ENCODE data around the gene VHLL.

The VHLL gene

GRCh38 chr1:156257711-156258110, 41.4 kb downstream of the VHLL start:
- DNase-seq (ENCODE audit: low read depth in 2 of 2) = no peak

DNA sequence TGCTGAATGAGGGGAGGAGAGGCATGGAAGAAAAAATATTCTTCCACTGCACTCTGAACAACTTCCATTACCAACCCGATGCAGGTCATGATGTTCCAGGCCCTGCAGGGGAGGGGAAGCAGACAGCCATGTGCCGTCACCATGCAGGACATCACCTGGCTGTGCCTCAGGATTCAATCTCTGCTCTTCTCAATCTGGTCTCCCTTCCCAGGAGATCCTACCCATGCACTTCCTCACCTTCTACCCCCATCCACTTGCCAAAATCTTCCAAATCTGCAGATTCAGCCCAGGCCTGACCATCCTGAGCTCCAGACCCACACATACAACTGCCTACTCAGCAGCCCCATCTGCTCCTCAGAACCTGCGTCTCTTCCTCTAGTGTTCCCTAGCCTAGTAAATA, 45.5 kb downstream of the VHLL start:
- DNase-seq (ENCODE audit: low read depth in 2 of 2) = no peak

DNA sequence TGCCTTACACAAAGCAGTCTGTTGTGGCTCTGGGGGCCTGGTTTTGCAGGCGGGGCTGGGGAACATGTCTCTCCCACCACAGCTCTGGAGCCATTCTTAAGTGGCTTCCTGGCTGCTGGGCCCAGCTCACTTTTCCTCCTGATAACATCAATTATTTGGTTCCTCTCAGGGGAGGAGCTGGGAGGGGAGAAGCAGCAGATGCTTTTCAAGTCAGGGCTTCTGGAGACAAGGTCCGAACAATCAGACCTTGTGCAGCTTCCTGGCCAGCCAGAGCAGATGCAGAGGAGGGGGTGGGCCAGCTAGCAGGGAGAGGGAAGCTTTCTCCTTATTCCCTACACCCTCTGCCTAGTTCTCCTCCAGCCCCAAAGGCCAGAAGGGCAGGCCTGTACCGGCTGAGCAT, 47.6 kb downstream of the VHLL start:
- no peak for DNase-seq (ENCODE audit: low read depth in 2 of 2)

DNA sequence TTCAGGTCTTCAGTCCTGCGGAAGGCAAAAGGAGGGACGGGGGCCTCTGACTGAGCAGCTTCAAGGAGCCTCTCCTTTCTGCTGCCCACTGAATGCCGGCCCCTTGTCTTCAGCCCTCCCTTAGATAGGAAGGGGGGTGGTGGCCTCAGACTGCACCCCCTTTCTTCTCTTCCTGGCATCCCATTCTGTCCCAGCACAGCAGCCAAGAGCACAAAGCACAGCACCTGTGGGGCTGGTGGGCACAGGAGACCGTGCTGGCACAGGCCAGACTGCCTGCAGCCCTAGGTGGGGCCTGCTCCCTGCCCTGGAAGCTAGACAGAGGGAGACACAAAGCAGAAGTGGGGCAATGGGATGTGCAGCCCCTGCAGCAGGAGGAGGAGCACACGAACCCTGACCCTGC, 49.5 kb downstream of the VHLL start:
- no peak for DNase-seq (ENCODE audit: low read depth in 2 of 2)
